GM18867 (cell line): ENCODE measurements around the gene THG1L.
A peak's percentile ranks its signal among the peaks of the same experiment; 100 is the strongest.

Source experiments
- ATAC-seq: cut with Tn5 transposase; IDR thresholded peaks from one replicate; pipeline ENCODE4 v1.9.1; 2021; ENCODE audit warnings: mild to moderate bottlenecking, moderate library complexity; ENCODE audit not compliant: unreplicated experiment

THG1L gene

DNA sequence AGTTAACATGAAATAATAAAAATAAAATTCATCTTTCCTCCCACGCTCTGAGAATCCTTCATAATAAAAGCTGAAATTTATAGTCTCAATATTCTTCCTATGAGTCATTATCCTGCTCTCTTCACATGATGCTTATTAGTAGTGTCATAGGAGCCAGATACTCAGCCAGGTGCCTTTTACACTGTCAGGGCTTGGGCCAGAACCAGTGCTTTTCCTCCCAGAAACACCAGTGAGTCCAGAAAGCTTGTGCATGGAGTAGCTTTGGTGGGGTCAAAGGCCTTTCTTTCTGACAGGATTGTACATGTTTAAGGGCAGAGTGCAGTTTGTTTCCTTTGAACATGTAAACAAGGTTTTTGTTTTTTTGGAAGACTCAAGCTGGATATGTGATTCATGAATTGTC lies 19.1 kb downstream of the THG1L start:
- ATAC-seq = no peak

DNA sequence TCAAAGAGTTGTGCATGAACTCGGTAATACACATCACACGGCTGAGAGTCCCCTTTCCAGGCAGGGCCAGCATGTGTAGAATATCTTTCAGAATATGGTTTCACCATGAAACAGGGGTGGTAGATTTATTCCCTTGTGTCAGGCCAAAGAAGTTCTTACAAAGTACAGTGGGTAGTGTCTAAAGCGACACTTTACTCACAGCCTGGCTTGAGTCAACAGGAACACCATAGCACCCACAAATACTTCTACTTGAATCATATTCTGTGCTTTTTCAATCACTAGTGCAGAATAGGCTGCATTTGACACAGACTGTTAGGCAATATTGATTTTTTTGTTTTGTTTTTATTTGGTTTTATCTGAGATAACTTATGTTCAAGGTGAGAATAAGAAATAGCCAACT lies 24.9 kb downstream of the THG1L start:
- no peak for ATAC-seq

DNA sequence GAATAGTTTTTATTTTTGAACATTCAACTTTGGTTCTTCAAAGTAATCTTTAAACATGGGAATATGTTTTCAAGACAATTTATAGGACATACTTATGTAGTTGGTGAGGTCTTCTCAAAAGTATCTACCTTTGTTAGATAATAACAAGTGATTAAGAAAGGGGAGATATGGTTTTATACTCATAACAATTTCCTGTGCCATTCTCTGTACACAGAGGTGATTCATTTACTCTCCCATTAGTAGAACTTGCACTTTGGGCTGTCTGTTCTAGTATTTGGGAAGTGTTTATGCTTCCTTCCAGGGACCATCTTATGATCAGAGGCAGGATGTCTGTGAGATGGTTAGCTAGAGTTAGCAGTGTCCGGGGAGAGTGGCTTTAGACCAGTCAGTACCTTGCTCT lies 27.5 kb downstream of the THG1L start:
- ATAC-seq = no peak

DNA sequence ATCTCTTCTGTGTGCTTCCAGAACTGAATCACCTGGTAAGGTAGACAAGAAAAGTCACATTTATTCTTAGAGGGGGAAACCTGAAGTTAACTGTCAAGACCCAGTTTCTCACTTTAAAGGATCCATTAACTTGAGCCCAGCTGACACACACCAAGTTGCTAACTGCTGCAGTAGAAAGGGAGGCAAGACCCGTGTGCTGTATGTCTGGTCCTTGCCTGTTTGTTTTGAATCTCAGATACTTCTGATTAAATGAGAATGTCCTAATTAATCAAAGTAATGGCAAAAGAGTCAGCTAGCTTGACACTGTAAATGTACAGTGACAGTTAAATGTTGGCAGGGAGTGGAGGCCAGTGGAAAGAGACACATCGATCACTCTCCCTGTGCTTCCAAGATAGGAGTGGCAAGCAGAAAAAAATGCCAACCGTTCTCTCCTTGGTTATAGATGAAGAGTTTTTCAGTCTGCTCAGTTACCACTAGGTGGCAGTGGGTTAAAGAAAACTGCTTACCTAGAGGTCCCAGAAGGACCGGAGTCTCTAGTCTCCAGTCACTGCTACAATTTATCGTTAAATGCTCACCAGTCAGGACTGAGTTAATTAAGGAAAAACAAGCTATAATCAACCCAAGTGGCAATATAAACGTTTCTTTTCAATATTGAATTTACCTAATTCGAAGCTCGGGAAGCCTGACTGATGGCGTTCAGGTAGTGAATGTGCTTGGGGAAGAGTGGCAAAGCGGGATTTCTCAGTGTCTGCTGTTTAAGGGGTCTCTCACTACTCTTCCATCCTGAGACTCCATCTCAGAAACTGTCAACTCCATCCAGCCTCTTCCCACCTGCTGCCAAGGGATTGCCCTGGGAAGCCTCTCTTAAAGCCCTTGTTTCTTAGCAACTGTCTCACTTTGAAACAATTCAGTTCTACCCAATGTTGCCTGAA lies 30.7 kb downstream of the THG1L start:
- ATAC-seq = peak; percentile 79

DNA sequence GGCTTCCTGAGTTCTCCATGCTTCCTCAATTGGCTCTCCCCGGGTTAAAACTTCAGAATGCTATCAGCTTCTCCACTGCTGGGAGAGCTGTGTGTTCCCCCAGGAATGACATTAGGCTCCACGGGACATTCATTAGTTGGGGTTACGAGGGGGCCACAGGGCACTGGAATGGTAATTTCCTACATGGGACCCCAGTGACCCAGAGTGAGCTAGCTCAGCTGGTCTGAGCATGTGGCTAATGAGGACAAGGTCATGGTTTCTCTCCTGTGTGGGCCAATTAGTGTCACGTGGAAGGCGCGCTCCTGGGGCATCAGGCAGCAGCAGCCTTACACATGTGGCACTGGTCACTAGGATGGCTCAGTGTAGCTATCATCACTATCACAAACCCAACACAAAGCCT lies 33.3 kb downstream of the THG1L start:
- ATAC-seq = no peak

DNA sequence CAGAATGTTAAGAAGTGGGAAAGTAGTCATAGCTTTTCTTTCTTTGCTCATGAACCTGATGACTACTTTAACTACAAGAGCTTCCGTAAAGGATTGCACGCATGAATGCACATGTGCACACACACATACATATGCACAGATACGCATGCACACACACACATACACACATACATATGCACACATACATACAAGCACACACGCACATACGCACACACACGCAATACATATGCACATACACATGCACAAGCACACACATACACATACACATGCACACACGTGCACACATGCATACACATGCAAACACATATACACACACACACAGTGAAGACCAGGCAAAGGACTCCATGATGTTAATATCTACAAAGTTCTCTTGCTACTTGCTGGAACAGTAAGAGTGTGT lies 35.2 kb downstream of the THG1L start:
- ATAC-seq = no peak

DNA sequence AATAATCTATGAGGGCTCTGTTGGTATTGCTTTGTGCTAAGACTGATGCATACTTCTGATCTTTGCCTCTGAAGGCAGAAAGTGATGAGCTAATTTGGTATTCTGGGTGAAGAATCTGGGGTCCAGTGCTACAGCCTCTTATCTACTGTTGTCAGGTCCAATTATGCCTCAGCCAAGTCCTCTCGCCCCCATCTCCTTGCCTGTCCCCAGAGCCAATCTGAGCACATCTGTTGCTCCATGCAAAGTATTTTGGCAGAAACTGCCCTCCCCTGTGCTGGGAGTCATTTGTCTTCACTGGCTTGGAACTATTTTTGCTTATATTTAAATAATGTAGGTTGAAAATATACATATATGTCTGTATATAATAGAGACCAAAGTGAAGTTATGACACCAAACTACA lies 35.7 kb downstream of the THG1L start:
- ATAC-seq = no peak

DNA sequence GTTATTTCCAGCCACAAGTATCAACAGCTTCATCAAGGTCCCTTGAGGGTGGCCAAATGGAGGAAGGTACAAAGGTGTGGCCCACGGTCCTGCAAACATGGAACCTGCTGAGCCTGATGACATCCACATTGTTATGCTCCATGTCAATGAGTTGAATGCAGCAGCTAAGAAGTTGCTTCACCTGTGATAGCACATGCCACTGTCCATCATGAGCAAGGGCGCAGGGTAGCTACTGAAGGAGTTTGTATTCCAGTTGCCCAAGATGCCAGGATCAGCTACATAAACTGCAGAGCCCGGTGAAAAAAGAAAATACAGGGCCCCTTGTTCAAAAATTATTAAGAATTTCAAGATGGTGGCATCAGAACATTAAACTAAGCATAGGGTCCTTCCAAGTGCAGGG lies 36.5 kb downstream of the THG1L start:
- no peak for ATAC-seq

DNA sequence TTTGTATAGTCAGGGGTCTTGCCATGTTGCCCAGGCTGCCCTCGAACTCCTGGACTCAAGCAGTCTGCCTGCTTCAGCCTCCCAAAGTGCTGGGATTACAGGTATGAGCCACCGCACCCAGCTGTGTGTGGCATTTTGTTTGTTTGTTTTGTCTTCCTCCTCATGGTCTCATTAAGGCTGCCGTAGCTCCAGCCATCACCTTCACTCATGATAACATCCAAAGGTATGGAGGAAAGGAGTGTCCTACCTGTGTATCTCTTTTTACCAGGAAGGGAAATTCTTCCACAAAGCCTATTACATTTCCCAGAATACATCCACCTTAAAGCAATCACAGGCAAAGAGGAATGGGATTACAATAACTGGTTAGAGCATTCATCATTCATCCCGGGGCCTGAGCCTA lies 39.4 kb downstream of the THG1L start:
- ATAC-seq = no peak

DNA sequence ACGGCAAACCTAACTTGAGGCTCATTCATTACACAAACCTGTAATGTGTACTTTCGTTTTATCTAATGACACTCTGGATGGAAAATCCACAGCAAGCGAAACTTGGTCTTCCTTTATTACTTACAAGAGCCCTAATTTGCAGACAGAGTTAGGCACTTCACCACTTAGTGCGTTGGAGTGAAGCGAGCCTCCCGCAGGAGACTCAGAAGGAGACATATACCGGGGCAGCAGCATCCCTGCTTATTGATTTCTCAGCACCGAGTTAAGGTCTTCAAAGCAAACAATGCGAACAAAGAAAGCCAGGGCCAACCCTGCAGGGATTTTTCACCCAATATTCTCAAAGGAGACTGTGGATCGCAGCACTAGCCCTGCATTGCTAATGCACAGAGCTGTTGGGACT lies 40.9 kb downstream of the THG1L start:
- ATAC-seq = no peak

DNA sequence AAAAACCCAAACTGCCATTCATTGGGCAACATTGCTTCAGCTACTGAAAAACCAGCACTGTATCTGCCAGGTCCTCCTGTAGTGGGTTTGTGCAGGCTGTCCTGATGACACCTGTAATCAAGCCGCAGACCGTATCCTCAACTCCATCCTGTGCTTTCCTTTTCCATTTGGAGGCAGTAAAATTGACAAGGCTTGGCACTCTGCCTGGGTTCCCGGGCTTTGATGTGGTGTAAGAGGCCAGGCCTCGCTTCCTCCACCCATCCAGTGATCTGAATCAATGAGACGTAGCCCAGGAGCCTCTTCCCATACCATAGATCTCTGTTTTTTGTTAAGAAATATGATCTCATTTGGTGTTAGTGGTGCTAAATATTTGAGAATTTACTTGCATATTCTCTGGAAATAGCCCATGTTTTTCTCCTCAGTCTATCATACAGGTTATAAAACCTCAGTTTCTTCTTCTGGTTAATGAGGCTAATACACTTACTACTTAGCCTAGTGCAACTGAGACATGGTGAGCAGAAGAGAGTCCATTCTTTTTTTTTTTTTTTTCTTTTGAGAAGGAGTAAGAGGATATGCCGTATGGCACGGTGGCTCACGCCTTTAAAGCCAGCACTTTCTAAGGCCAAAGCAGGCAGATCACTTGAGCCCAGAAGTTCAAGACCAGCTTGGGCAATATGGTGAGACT lies 47.0 kb downstream of the THG1L start:
- no peak for ATAC-seq

DNA sequence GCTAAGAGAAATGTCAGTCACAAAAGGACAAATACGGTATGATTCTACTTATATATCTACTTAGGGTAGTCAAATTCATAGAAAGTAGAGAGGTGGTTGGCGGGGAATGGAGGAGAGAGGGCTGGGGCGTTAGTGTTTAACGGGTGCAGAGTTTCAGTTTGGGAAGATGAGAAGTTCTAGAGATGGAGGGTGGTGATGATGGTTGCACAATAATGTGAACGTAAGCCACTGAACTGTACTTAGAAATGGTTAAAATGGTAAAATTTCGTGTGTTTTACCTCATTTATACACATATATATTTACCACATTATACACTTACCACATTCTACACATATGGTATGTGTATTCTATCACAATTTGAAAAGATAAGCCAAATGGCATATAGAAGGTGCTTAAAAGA lies 48.0 kb downstream of the THG1L start:
- no peak for ATAC-seq

DNA sequence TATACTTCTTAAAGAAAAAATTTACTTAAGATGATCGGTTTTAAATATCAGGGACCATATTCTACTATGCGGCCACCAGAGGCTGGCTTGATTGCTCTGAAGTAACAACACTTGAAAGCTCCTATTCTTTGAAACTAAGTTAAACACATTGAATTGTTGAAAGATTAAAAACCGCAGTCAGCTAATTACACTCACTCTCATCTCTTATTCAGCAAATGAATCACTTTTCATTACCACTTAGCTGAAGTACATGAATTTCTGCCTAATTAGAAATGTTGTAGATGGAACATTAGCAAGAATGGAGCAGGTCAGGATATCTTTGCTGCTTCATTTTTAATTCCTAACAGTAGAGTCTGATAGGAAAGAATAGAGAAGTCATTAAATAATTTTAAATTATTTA lies 54.6 kb downstream of the THG1L start:
- no peak for ATAC-seq
